Muscle of back (tissue), 11 donors: Measurements from ENCODE around the gene SAMSN1. TPM values are rescaled to one million over a fixed set of nuclear protein-coding genes. Genes with fewer than 3 reads are reported as not detected.
"Not testable (repeated sequence)": the region's sequence is repeated elsewhere in the genome, so short reads cannot be mapped to it uniquely, and the experiment has no call there.

Source experiments
- DNase-seq, 3 donors: peaks; one replicate each; pipeline versions ENCODE4 v3.0.0 to v3.0.0-alpha.2; 2013
- polyA plus RNA-seq, 10 donors: library from polyadenylated mRNA; unstranded; fragments of 120-200 nt; gene quantifications; one replicate each; pipeline ENCODE4 v1.2.1, GENCODE V29; 2013; ENCODE audit not compliant: insufficient read length in 10 of 10

SAMSN1 gene
- polyA plus RNA-seq, 10 donors: 1.2 to 3.9 (median 2.3) TPM

- DNase-seq: no peak
These were observed 21.5 kb upstream of the SAMSN1 start for GRCh38 chr21:14567331-14568279.

GRCh38 chr21:14566894-14567293 is 20.8 kb upstream of the SAMSN1 start:
- DNase-seq: no peak

GRCh38 chr21:14562959-14563358 is 16.8 kb upstream of the SAMSN1 start:
- DNase-seq: no peak

GRCh38 chr21:14560555-14560954 is 14.4 kb upstream of the SAMSN1 start:
- no peak for DNase-seq

- no peak for DNase-seq
These were observed 14.0 kb upstream of the SAMSN1 start for GRCh38 chr21:14560139-14560538.

GRCh38 chr21:14559102-14559501 is 13.0 kb upstream of the SAMSN1 start:
- DNase-seq: no peak

- DNase-seq: no peak
These were observed 11.3 kb upstream of the SAMSN1 start for GRCh38 chr21:14557413-14557812.

- no peak for DNase-seq
These were observed 8.8 kb upstream of the SAMSN1 start for GRCh38 chr21:14554948-14555347.

- no peak for DNase-seq
These were observed 7.3 kb upstream of the SAMSN1 start for GRCh38 chr21:14553422-14553821.

- no peak for DNase-seq
These were observed 5.6 kb upstream of the SAMSN1 start for GRCh38 chr21:14551741-14552140.

GRCh38 chr21:14550135-14550534 is 4.0 kb upstream of the SAMSN1 start:
- no peak for DNase-seq

- DNase-seq: no peak
These were observed 2.7 kb upstream of the SAMSN1 start for GRCh38 chr21:14548779-14549178.

- DNase-seq: no peak
These were observed 1.9 kb upstream of the SAMSN1 start for GRCh38 chr21:14547834-14548513.

- DNase-seq: not testable (repeated sequence)
These were observed 604 bp upstream of the SAMSN1 start for GRCh38 chr21:14546719-14547118.

GRCh38 chr21:14543983-14544382 is 2.1 kb downstream of the SAMSN1 start:
- no peak for DNase-seq

- no peak for DNase-seq
These were observed 3.5 kb downstream of the SAMSN1 start for GRCh38 chr21:14542638-14543037.

- no peak for DNase-seq
These were observed 4.1 kb downstream of the SAMSN1 start for GRCh38 chr21:14541841-14542490.

- no peak for DNase-seq
These were observed 7.6 kb downstream of the SAMSN1 start for GRCh38 chr21:14538483-14538882.

GRCh38 chr21:14536929-14537328 is 9.2 kb downstream of the SAMSN1 start:
- DNase-seq: no peak

- DNase-seq: no peak
These were observed 10.4 kb downstream of the SAMSN1 start for GRCh38 chr21:14535702-14536101.

- no peak for DNase-seq
These were observed 12.4 kb downstream of the SAMSN1 start for GRCh38 chr21:14533499-14534428.
